GM21529 (cell line): ENCODE measurements around the gene ADGRD2.
A peak's percentile ranks its signal among the peaks of the same experiment; 100 is the strongest.
"Not testable (repeated sequence)": the region's sequence is repeated elsewhere in the genome, so short reads cannot be mapped to it uniquely, and the experiment has no call there.

Source experiments
- ATAC-seq: cut with Tn5 transposase; IDR thresholded peaks from one replicate; pipeline ENCODE4 v1.9.1; 2021; ENCODE audit not compliant: unreplicated experiment

Gene ADGRD2, protein sequence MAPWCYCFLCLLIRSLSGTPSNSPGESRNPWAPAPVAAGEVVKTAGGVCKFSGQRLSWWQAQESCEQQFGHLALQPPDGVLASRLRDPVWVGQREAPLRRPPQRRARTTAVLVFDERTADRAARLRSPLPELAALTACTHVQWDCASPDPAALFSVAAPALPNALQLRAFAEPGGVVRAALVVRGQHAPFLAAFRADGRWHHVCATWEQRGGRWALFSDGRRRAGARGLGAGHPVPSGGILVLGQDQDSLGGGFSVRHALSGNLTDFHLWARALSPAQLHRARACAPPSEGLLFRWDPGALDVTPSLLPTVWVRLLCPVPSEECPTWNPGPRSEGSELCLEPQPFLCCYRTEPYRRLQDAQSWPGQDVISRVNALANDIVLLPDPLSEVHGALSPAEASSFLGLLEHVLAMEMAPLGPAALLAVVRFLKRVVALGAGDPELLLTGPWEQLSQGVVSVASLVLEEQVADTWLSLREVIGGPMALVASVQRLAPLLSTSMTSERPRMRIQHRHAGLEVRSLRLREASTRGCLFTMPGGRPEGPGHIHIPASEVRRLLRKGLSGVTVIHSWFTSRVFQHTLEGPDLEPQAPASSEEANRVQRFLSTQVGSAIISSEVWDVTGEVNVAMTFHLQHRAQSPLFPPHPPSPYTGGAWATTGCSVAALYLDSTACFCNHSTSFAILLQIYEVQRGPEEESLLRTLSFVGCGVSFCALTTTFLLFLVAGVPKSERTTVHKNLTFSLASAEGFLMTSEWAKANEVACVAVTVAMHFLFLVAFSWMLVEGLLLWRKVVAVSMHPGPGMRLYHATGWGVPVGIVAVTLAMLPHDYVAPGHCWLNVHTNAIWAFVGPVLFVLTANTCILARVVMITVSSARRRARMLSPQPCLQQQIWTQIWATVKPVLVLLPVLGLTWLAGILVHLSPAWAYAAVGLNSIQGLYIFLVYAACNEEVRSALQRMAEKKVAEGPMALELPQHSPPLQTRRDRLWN

DNA sequence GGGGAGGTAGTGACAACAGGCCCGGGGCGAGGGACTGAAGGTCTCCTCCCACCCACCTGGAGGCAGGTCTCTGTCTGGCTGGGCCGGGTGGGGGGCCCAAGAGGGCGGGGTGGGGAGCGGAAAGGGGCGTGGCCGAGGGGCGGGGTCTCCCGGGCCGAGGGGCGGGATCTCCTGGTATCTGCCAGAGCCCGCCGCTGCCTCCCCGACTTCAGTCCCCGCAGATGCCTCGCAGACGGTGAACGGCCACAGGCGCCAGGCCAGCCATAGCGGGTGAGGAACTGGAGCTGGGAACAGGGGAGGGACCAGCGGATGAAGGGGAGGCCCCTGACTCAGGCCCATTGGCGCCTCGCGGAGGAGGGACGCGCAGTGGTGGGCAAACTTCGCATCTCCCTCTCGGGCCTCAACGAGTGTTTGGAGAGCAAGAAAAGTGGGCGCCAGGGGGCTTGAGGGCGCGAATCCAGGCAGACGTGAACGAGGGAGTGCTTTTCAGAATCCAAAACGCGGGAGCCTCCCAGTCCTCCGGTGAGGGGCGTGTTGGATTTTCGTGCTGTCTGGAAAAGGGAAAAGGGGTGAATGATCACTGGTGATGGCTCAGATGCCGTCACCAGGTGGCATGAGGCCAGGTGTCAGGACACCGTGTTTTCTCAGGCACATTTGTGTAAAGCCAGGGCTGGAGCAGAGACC lies at the start of gene ADGRD2:
Gene ADGRD2 (plus strand): TSS at position 211 of the 684 bp plus-strand sequence. CDS start 1,216 bp downstream, outside the sequence.
- no peak for ATAC-seq

DNA sequence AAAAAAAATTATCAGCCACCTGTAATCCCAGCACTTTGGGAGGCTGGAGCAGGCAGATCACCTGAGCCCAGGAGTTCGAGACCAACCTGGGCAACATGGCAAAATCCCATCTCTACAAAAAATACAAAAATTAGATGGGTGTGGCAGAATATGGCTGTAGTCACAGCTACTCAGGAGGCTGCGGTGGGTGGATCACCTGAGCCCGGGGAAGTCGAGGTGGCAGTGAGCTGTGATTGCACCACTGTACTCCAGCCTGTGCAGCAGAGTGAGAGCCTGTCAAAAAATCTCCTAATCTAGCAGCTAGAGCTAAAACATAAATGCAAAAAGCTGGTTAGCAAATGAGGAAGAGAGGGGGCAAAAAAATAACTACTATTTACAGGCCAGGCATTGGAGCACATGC lies 47.0 kb upstream of the ADGRD2 start:
- no peak for ATAC-seq

DNA sequence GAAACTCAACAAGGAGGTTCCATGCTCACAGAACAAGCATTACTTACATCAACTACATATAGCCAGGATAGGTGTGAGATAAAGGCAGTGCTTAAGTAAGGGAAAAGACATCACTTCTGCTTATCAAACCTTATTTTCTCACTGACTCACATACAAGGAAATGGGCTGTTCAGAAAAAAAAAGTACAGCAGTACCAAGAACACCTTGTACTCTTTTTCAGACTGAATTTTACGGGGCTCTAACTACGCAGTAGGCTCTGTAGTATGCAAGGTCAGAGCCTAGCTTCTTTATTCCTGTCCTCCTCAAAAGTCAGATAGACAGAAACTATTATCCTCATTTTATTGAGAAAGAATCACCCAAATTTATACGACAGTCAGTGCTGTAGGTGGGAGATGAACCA lies 40.8 kb upstream of the ADGRD2 start:
- no peak for ATAC-seq

DNA sequence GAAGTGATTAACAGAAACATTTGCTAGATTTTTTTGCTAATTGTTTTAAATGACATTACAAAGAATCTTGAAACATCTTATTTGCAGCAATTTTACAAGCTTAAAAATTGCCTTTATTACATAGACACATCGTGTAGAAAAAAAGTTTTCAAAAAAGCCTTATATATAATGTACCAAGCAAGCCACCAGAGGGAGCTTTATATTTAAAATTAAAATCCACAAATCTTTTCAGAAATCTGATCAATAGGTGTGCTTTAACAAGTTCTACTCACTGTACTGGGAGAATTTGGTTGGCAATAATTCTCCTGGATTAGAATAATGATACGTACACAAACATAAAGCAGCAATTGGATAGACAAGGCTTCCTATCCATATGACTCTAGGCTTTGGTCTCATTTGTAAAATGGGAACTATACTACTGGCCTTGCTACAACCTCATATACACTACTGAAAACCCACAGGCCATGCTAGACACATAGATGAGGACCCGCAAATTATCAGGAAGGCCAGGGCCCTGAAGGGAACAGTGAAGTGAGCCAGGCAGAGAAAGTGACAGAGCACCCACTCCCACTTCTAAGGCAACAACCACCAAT lies 39.8 kb upstream of the ADGRD2 start:
- ATAC-seq: no peak

DNA sequence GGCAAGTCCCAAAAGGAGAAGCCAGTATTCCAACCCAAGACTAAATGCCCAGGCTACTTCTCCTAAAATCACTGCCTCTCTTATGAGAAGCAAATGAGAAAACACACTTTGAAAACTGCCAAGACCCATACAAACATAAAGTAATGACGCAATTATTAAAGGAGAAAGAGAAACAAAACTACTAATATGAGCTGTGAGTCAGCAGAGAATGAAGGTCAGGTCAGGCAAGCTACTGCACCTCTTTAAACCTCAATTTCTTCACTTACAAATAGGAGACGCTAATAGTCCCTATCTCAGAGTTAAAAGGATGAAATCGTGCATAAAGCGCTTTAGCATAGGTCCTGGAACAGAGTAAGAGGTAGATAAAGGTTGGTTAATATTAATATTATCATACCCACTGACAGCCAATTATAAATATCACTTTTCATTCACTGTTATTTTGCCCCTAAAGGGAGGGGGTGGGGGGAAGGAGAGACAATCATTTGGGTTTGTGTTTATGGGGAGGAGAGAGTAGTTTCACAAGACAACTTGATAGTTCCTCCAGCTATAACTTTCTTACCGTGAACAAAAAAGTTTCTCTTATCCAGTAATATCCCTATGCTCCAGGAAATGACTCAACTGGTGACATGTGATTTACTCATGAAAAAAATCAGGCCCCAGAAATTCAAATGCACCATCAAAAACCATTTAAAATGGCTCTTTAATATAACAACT lies 38.6 kb upstream of the ADGRD2 start:
- ATAC-seq: no peak

DNA sequence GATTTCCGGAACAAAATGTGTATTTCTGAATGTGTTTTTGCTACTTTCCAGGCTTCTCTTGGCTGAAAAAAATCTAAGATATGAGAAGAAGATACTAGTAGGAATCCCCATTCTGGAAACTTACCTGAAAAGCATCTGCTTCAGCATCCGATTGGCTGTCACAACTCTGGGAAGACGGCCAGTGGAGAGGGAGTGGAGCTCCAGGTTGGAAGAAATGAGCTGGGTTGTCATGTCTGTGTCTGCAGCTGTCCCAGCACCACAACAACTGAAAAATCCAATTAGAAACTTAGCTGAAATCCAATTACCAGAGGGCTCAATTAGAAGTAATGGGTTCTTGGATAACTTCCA lies 38.0 kb upstream of the ADGRD2 start:
- no peak for ATAC-seq

DNA sequence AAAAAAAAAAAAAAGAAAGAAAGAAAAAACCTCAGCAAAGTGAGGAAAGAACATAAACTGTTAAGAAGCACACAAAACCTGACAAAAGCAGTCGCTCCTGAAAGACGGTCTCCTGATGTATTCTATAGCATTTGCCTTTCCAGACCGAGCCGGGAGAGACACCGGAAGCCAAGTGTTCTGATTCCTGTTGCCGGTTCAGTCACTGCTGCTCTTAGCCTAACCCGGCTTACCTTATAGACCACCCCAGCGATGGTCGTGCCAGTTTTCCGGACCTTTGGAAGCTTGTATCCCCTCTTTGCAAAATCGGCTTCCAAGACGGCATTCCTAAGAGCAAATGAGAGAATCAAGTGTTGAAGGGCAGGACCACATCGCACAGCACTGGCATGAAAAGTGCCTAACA lies 35.6 kb upstream of the ADGRD2 start:
- no peak for ATAC-seq

DNA sequence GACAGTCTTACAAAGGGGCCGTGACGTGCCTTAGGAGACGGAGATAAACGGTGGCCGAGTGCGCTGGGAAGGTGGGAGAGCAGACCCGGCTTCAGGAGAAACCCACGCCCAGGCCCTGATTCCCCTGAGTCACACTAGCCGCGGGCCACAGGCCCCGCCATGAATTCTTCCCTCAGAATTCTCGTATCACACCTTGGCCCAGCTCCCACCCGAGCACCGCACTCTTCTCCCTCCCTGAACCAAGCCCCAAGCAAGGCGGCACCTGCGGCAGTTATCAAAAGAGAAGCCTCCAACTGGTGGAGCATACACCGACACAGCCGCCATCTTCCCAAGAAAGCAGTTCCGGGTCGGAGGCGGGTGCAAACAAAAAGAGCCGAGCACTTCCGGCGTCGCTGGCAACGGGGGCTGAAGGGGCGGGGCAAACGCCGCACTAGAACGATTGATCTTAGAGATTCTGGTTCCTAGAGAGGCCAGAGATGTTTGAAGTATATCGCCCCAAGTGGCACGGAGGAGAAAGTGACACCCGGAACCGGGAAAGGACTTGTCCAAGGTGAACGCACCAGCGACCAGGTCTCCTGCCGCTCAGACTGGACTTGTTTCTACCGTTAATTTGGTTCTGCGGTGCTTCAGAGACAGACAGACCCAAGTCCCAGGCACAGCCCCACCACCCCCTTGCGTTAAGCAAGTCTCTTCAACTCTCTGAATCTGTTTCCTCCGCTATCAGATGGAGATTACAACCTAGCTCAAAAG lies 35.0 kb upstream of the ADGRD2 start, which contains the start of gene PSMB7:
Gene PSMB7 (minus strand): TSS at position 341 of the 750 bp plus-strand sequence. CDS start 17 bp downstream, at position 324.
- peak; percentile 90 for ATAC-seq

DNA sequence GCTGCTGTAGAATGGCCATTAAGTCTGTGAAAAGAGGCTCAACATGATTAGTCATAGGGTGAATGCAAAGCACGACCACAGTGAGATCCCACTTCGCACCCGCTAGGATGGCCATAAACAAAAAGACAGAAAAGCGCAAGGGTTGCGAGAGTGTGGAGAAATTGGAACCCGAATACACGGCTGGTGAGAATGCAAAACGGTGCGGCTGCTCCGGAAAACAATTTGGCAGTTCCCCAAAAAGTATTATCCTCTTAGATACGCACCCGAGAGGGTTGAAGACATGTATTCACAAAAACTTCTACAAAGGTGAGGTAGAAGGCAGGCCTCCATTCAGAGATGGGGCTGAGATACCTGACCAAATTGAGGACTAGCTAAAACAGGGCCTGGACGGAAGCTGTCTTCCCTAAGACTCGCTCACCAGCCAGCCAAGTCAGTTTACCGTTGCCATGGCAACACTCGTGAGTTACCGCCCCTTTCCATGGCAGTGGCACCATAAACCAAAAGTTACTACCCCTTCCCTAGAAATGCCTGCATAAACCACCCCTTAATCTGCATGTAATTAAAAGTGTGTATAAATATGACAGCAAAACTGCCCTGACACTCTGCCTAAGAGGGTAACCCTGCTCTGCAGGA lies 34.3 kb upstream of the ADGRD2 start:
- ATAC-seq: no peak

DNA sequence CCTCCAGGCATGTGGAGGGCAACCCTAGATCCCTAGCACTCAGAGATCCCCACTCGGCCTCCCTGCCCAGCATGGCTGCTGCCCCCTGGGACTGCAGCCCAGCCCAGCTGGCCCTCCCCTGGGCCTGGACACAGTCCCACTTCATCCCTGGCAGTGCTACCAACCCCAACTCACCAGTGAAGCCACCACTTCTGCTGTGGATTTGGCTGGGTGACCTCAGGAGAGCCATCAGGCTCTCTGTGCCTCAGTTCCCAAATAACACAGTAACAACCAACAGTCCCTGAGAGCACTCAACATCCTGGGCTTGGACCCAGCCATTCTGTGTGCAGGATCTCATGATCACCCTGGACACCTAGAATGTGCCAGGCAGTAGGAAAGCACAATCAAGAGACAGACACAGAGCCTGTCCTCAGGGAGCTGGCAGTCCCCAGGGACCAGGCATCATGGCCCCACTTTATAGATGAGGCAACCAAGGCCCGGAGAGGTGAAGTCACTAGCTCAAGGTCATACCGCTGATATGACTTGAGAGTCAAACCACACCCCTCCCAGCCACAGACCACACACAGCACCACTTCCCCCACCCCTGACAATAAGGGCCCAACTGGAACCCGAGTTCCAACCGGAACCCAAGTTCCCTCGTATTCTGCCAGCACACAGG lies 30.3 kb upstream of the ADGRD2 start:
- ATAC-seq: no peak

DNA sequence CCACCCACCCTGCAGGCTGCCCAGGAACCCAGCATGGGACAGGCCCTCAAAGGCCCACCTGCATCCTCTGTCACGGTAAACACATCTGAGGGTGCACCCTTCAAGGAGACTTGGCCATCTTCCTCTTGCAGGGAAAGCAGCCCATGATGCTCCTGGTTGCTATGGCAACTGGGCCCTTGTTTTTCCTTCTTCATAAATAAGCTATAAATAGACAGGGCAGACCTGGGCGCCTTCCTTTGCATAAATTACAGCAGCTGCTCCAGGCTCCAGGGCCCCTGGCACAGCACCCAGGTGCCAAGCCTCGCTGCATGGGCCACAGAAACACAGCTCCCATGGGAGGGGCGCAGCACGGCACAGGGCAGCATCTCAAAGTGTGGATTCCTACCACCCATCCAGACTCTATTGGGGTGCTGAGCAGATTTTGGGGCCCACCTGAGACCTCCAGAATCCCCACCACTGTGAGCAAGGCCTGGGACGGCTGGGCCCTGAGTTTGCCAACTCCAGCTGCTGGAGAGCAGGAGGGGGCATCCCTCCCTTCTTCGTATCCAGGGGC lies 29.2 kb upstream of the ADGRD2 start:
- no peak for ATAC-seq

DNA sequence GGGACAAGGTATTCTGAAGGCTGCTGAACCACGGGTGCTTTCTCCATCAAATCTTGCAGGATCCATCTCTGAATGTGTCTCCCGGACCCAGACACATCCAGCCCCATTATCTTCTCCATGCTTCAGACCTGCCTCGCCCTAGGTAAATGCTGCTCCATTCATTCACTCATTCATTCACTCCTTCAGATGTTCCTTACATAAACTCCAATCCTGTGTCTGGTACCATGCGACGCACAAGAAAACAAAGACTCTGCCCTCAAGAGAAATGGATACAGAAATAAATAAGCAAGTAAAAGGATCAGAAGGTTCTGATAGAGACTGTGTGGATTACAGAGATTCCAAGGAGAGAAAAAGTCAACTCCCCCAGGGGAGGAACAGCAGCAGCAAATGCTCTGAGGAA lies 27.1 kb upstream of the ADGRD2 start:
- ATAC-seq: no peak

DNA sequence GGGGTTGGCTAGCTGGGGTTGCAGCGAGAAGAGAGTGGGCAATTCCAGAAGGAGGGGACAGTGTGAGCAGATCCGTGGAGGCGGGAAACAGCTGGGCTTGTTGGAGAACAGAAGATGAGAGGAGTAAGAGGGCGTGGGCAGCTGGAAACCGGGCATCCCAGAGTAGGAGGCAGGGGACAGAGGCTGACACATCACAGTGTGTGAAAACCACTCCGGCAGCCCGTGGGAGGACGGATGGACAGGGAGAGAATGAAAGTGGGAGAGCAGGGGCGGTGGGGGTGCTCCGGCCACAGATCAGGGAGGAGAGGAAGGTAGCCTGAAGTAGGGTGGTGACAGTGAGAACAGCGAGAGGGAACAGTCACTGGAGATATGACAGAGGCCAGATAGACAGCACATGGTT lies 26.7 kb upstream of the ADGRD2 start:
- ATAC-seq: no peak

DNA sequence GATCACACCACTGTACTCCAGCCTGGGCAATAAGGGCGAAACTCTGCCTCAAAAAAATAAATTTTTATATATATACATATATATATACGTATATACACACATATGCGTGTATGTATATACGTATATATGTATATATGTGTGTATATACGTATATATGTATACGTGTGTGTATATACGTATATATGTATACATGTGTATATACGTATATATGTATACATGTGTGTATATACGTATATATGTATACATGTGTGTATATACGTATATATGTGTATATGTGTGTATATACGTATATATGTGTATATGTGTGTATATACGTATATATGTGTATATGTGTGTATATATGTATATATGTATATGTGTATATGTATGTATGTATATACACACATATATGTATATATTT lies 24.5 kb upstream of the ADGRD2 start:
- ATAC-seq: not testable (repeated sequence)

DNA sequence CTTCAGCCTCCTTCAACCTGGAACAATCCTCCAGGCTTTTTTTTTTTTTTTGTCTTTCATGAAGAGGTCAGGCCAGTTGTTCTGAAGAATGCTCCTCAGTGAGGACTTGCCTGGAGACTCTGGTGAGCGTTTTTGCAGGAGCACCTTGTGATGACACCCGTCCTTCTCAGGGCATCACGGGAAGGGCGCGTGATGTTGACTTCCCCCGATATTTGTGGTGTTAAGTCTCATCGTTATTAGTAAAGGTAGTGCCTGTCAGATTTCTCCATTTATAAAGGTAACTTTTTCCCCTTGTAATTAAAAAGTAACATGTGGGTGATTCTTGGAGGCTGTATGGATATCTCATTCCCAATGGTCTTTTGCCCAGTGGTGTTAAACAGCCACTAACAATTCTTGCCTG lies 23.9 kb upstream of the ADGRD2 start:
- no peak for ATAC-seq

DNA sequence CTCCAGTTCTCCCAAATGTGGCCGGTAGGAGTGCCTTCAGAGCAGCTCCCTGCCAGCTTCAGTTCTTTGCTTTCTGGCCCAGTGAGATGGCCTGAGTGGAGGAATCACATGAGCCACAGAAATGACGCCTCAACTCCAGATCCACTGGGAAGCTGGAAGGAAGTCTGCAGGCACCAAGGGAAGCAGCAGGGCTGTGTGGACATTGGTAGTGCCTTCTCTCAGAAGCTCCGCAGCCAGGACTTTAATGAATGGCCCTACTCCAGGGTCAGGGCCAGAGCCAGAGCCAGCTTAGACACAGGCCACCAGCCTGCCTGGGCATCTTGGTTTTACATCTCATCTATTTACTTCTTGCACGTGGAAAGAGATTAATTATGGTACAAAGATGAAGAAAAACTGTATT lies 23.0 kb upstream of the ADGRD2 start:
- ATAC-seq: no peak

DNA sequence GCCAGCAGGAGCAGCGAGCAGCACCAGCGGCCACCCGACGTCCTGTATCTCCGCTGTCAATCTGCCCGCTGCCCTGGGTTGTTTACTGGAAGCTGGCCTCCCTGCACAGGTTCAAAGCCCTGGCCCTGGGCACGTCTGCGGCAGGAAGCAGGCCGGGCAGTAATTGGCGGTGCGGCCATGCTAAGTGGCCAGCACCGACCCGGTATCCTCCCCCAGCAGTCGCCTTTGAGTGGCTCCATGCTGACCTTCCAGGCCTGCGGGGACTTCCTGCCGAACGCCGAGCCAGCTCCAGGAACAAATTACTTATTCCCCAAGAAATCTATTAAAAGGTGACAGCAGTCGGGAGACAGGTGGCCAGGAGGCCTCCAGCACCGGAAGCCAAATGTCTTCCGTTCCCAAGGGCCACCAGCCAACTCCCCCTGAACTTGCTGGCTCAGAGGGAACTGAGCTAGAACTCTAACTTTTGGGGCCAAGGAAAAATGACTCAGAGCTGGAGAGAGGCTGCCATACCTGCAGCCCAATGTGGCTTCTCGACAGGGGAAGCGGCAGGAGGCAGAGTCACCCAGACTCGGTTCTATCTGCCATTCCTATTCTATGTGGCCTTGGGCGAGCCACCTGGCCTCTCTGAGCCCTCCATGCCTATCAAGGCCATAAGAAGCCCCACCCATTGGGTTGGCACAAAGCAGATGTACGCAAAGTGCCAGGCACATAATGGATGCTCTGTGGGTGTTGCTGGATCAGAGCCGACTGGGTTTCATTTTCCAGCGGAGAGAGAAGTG lies 21.3 kb upstream of the ADGRD2 start:
- ATAC-seq: no peak

DNA sequence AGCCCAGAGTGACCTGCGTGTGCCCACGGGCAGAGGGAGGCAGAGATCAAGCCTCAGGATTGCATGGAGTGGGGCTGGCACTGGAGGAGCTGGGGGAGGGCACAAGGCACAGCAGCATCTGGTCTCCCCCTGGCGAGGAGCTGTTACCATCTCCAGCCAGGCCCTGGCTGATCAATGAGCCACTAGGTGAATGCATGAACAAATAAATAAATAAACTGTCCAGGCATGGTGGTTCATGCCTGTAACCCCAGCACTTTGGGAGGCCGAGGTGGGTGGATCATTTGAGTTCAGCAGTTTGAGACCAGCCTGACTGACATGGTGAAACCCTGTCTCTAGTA lies 20.8 kb upstream of the ADGRD2 start:
- ATAC-seq: no peak
